PC-9 (cell line): ENCODE data around the gene ST6GALNAC1.

Experiments
- EZH2 ChIP-seq: fragments of 200-600 bp; sonication (generic); IDR thresholded peaks from 2 replicates; pipeline ENCODE4 v1.8.0; 2017; ENCODE audit warnings: antibody characterized with exemption, low read depth
- TF ChIP-seq, protein P1 (sequence below): fragments of 200-600 bp; sonication (generic); conservative IDR thresholded peaks from 2 replicates; pipeline ENCODE4 v1.6.1; 2017; ENCODE audit warnings: mixed run types, antibody characterized with exemption, mild to moderate bottlenecking, moderate library complexity

GRCh38 chr17:76633628-76634328 lies 9.8 kb downstream of the ST6GALNAC1 start:
- TF ChIP-seq, protein P1, sequence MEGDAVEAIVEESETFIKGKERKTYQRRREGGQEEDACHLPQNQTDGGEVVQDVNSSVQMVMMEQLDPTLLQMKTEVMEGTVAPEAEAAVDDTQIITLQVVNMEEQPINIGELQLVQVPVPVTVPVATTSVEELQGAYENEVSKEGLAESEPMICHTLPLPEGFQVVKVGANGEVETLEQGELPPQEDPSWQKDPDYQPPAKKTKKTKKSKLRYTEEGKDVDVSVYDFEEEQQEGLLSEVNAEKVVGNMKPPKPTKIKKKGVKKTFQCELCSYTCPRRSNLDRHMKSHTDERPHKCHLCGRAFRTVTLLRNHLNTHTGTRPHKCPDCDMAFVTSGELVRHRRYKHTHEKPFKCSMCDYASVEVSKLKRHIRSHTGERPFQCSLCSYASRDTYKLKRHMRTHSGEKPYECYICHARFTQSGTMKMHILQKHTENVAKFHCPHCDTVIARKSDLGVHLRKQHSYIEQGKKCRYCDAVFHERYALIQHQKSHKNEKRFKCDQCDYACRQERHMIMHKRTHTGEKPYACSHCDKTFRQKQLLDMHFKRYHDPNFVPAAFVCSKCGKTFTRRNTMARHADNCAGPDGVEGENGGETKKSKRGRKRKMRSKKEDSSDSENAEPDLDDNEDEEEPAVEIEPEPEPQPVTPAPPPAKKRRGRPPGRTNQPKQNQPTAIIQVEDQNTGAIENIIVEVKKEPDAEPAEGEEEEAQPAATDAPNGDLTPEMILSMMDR: no peak
- no peak for TF ChIP-seq EZH2
